ENCODE measurements around the gene CEP192.

CEP192 gene

GRCh38 chr18:13120983-13121441 lies 129.8 kb downstream of the CEP192 start:
- DNase-seq (ENCODE audit: low read depth), result peak; percentile 55
- H3K4me3 ChIP-seq (ENCODE audit: control insufficient read depth, low read depth, low read length), result no peak overlapping the region
- no peak for TF ChIP-seq CTCF (conservative IDR thresholded peaks at IDR 0.05; ENCODE audit: control insufficient read depth, insufficient read depth, low read depth, low read length)

GRCh38 chr18:13124411-13124810 lies 133.2 kb downstream of the CEP192 start:
- TF ChIP-seq CTCF (conservative IDR thresholded peaks at IDR 0.05; ENCODE audit: control insufficient read depth, insufficient read depth, low read depth, low read length), result no peak
- no peak overlapping the region for H3K4me3 ChIP-seq (ENCODE audit: control insufficient read depth, low read depth, low read length)
- no peak for DNase-seq (ENCODE audit: low read depth)

GRCh38 chr18:13125191-13125590 lies 134.0 kb downstream of the CEP192 start:
- H3K4me3 ChIP-seq (ENCODE audit: control insufficient read depth, low read depth, low read length), result no peak overlapping the region
- no peak for TF ChIP-seq CTCF (conservative IDR thresholded peaks at IDR 0.05; ENCODE audit: control insufficient read depth, insufficient read depth, low read depth, low read length)
- no peak for DNase-seq (ENCODE audit: low read depth)

GRCh38 chr18:13126966-13127598 lies 135.9 kb downstream of the CEP192 start:
- no peak for TF ChIP-seq CTCF (conservative IDR thresholded peaks at IDR 0.05; ENCODE audit: control insufficient read depth, insufficient read depth, low read depth, low read length)
- no peak overlapping the region for H3K4me3 ChIP-seq (ENCODE audit: control insufficient read depth, low read depth, low read length)
- DNase-seq (ENCODE audit: low read depth), result no peak

- DNase-seq (ENCODE audit: low read depth), result no peak
- H3K4me3 ChIP-seq (ENCODE audit: control insufficient read depth, low read depth, low read length), result no peak overlapping the region
- no peak for TF ChIP-seq CTCF (conservative IDR thresholded peaks at IDR 0.05; ENCODE audit: control insufficient read depth, insufficient read depth, low read depth, low read length)
Measured at GRCh38 chr18:13131283-13131682, 140.1 kb downstream of the CEP192 start.

- DNase-seq (ENCODE audit: low read depth), result no peak
- H3K4me3 ChIP-seq (ENCODE audit: control insufficient read depth, low read depth, low read length), result no peak overlapping the region
- TF ChIP-seq CTCF (conservative IDR thresholded peaks at IDR 0.05; ENCODE audit: control insufficient read depth, insufficient read depth, low read depth, low read length), result no peak
Measured at GRCh38 chr18:13134551-13135401, 143.6 kb downstream of the CEP192 start.

Measured in fibroblast of mammary gland (primary cell).